CD4-positive, alpha-beta T cell (primary cell): ENCODE results near the gene ZSCAN5C. TPM values are rescaled to one million over a fixed set of nuclear protein-coding genes. Genes with fewer than 3 reads are reported as not detected.
"Not testable (repeated sequence)": the region's sequence is repeated elsewhere in the genome, so short reads cannot be mapped to it uniquely, and the experiment has no call there.

Experiments used
- ATAC-seq: fragments of 200-7000 bp; cut with Tn5 transposase; one replicate; pipeline ENCODE4 v1.10.0; 2022; ENCODE audit warnings: mild to moderate bottlenecking; ENCODE audit not compliant: poor library complexity
- CTCF ChIA-PET: fragments of 350-600 bp; sonication (Branson Sonifier 250); formaldehyde crosslinking; loops from one replicate; lab custom pipeline; 2021; ENCODE audit warnings: antibody characterized with exemption, inconsistent platforms; lab: Charles Lee
- POLR2A ChIA-PET: fragments of 350-600 bp; sonication (Branson Sonifier 250); formaldehyde crosslinking; loops from one replicate; lab custom pipeline; 2021; ENCODE audit warnings: antibody characterized with exemption, inconsistent platforms; lab: Charles Lee
- DNase-seq, 14 experiments: peaks; one replicate each; pipeline ENCODE4 v3.0.0-alpha.2; 2013 to 2020; ENCODE audit warnings: mixed read lengths in 2 of 14
- H3K27ac ChIP-seq, 2 donors: one replicate each; pipeline versions ENCODE4 v1.5.1 to v1.7.0; 2013; ENCODE audit warnings: low read length in 2 of 2, low read depth in 1 of 2, mild to moderate bottlenecking in 1 of 2
- H3K27me3 ChIP-seq, 2 experiments: 1 replicate in 1 of 2; 2 replicates in 1 of 2; pipeline versions ENCODE4 v1.6.1 to v1.7.0; 2013; ENCODE audit warnings: low read length in 2 of 2, control low read depth in 1 of 2, mild to moderate bottlenecking in 1 of 2, moderate library complexity in 1 of 2; ENCODE audit not compliant: insufficient read depth in 2 of 2, control insufficient read depth in 1 of 2
- H3K36me3 ChIP-seq: one replicate; pipeline ENCODE4 v1.6.1; 2013; ENCODE audit warnings: low read length, control low read depth; ENCODE audit not compliant: insufficient read depth
- H3K4me1 ChIP-seq: one replicate; pipeline ENCODE4 v1.6.1; 2013; ENCODE audit warnings: low read length, control low read depth; ENCODE audit not compliant: insufficient read depth
- H3K4me3 ChIP-seq: one replicate; pipeline ENCODE4 v1.5.1; 2013; ENCODE audit warnings: mild to moderate bottlenecking, low read length, moderate library complexity
- H3K9me3 ChIP-seq, 2 experiments: 1 replicate in 1 of 2; 2 replicates in 1 of 2; pipeline versions ENCODE4 v1.6.1 to v1.7.0; 2013; ENCODE audit warnings: low read length in 2 of 2, mild to moderate bottlenecking in 2 of 2, control low read depth in 1 of 2, moderate library complexity in 1 of 2; ENCODE audit not compliant: control insufficient read depth in 1 of 2, insufficient read depth in 1 of 2
- H3K27ac Mint-ChIP-seq: one replicate; pipeline ENCODE4 v1.8.0; 2020; ENCODE audit warnings: mixed read lengths
- H3K27me3 Mint-ChIP-seq: one replicate; pipeline ENCODE4 v1.8.0; 2021; ENCODE audit warnings: mixed read lengths
- H3K36me3 Mint-ChIP-seq: one replicate; pipeline ENCODE4 v1.8.0; 2021; ENCODE audit warnings: low read depth, mixed read lengths
- H3K4me1 Mint-ChIP-seq: one replicate; pipeline ENCODE4 v1.8.0; 2021; ENCODE audit warnings: low read depth, mixed read lengths
- H3K4me3 Mint-ChIP-seq: one replicate; pipeline ENCODE4 v1.8.0; 2020; ENCODE audit warnings: mild to moderate bottlenecking, mixed read lengths
- H3K9me3 Mint-ChIP-seq: one replicate; pipeline ENCODE4 v1.8.0; 2020; ENCODE audit warnings: mixed read lengths
- CTCF ChIP-seq: fragments of 200-600 bp; IDR thresholded peaks from one replicate; pipeline ENCODE4 v1.8.0; 2022; ENCODE audit warnings: antibody characterized with exemption, mild to moderate bottlenecking
- intact Hi-C, 2 experiments: fragments of 100-400 bp; cut with DNase I in 1 of 2; cut with micrococcal nuclease in 1 of 2; formaldehyde crosslinking; loops; one replicate each; pipeline versions ENCODE4 v1.15.1 to v1.9.0; 2023 to 2025; cut with DNase I, micrococcal nuclease
- total RNA-seq, 174 experiments: library from RNA in 2 of 174; stranded (reverse) in 2 of 174; gene quantifications; one replicate each; pipeline ENCODE4 v1.2.3 and lab custom pipeline; 2021 to 2026

Gene ZSCAN5C
- total RNA-seq, 2 experiments from 2014 or later: not detected

GRCh38 chr19:56191115-56191514 lies 11.0 kb upstream of the ZSCAN5C start:
- Mint-ChIP-seq H3K9me3 (no peaks in the 10 kb centered on the region), H3K27me3 (peaks cover 4% of the 10 kb centered on the region), H3K36me3 (no peaks in the 10 kb centered on the region), H3K4me1 (no peaks in the 10 kb centered on the region), H3K27ac (no peak overlapping the region), H3K4me3 (no peak overlapping the region)
- TF ChIP-seq CTCF: no peak
- POLR2A ChIA-PET: no interaction called here
- CTCF ChIA-PET: no interaction called here
- intact Hi-C loops: no loop called here
- H3K9me3 ChIP-seq: no peaks in the 10 kb centered on the region
- no peaks in the 10 kb centered on the region for H3K36me3 ChIP-seq
- H3K4me3 ChIP-seq: no peak overlapping the region
- ATAC-seq (no peak), DNase-seq (no peak)
- peaks cover 0 to 2% of the 10 kb centered on the region in 2 experiments for H3K27me3 ChIP-seq
- no peak overlapping the region for H3K27ac ChIP-seq
- H3K4me1 ChIP-seq: no peaks in the 10 kb centered on the region

GRCh38 chr19:56191711-56192110 lies 10.4 kb upstream of the ZSCAN5C start:
- intact Hi-C loops: no loop called here
- ATAC-seq (no peak), DNase-seq (no peak)
- no peak overlapping the region for H3K27ac Mint-ChIP-seq
- H3K27me3 Mint-ChIP-seq: peaks cover 4% of the 10 kb centered on the region
- no peaks in the 10 kb centered on the region for H3K36me3 Mint-ChIP-seq
- ChIA-PET POLR2A (no interaction called here), CTCF (no interaction called here)
- no peaks in the 10 kb centered on the region for H3K9me3 Mint-ChIP-seq
- no peaks in the 10 kb centered on the region for H3K4me1 ChIP-seq
- H3K4me3 ChIP-seq: no peak overlapping the region
- no peaks in the 10 kb centered on the region for H3K36me3 ChIP-seq
- no peak overlapping the region for H3K27ac ChIP-seq
- no peak for TF ChIP-seq CTCF
- H3K9me3 ChIP-seq: no peaks in the 10 kb centered on the region
- no peaks in the 10 kb centered on the region for H3K4me1 Mint-ChIP-seq
- peaks cover 0 to 2% of the 10 kb centered on the region in 2 experiments for H3K27me3 ChIP-seq
- H3K4me3 Mint-ChIP-seq: no peak overlapping the region

DNA sequence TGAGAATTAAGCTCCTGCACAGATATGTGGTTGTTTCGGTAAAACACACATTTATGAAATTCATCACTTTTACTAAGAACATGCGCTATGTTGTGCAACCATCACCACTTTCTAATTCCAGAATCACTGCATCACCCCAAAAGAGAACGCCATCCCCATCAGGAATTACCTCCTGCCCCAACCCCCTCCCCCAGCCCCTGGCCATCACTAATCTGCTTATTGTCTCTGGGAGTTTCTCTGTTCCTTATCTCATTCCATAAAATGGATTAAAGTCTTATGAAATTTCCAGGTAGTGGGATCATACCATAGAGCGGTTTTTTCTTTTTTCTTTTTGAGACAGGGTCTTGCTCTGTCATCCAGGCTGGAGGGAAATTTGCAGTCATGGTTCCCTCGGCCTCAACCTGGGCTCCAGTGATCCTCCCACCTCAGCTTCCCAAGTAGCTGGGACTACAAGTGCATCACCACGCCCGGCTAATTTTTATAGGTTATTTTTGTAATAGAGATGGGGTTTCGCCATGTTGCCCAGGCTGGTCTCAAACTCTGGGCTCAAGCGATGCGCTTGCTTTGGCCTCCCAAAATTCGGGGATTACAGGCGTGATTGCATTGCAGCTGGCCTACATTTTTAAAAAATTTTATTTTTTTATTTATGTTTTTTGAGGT lies 8.0 kb upstream of the ZSCAN5C start:
- ATAC-seq (no peak), DNase-seq (no peak)
- H3K9me3 ChIP-seq: no peaks in the 10 kb centered on the region
- Mint-ChIP-seq H3K4me3 (no peak overlapping the region), H3K27me3 (no peaks in the 10 kb centered on the region), H3K4me1 (no peaks in the 10 kb centered on the region), H3K36me3 (no peaks in the 10 kb centered on the region), H3K9me3 (no peaks in the 10 kb centered on the region), H3K27ac (no peak overlapping the region)
- intact Hi-C loops: no loop called here
- no peak overlapping the region for H3K27ac ChIP-seq
- TF ChIP-seq CTCF: no peak
- POLR2A ChIA-PET: no interaction called here
- CTCF ChIA-PET: no interaction called here
- peaks cover 0 to 2% of the 10 kb centered on the region in 2 experiments for H3K27me3 ChIP-seq
- H3K4me1 ChIP-seq: no peaks in the 10 kb centered on the region
- H3K4me3 ChIP-seq: no peak overlapping the region
- H3K36me3 ChIP-seq: no peaks in the 10 kb centered on the region

GRCh38 chr19:56197646-56198045 lies 4.4 kb upstream of the ZSCAN5C start, which contains the start of gene ZSCAN5B:
TSS of gene ZSCAN5B (minus strand) at chr19:56197783. CDS start at chr19:56193052, 4,731 bp downstream.
- intact Hi-C loops: not testable (repeated sequence)

More at GRCh38 chr19:56197646-56198045, 4.4 kb upstream of the ZSCAN5C start, which contains the start of gene ZSCAN5B:
- DNase-seq, ATAC-seq, H3K4me1 ChIP-seq, H3K27ac Mint-ChIP-seq, H3K9me3 ChIP-seq, H3K9me3 Mint-ChIP-seq, CTCF ChIA-PET, H3K4me3 ChIP-seq, H3K27me3 Mint-ChIP-seq, H3K36me3 Mint-ChIP-seq, H3K4me1 Mint-ChIP-seq, POLR2A ChIA-PET, H3K27ac ChIP-seq, H3K36me3 ChIP-seq, H3K4me3 Mint-ChIP-seq, H3K27me3 ChIP-seq: not testable (repeated sequence)
